GM18870 (cell line): Measurements from ENCODE around the gene ABI3.

Source experiments
- ATAC-seq: cut with Tn5 transposase; IDR thresholded peaks from one replicate; pipeline ENCODE4 v1.9.1; 2021; ENCODE audit warnings: moderate library complexity; ENCODE audit not compliant: unreplicated experiment

The ABI3 gene

GRCh38 chr17:49196520-49196919 lies 14.0 kb upstream of the ABI3 start:
- ATAC-seq: no peak

- ATAC-seq: no peak
These were observed 13.0 kb upstream of the ABI3 start for GRCh38 chr17:49197346-49197998.

- ATAC-seq: no peak
These were observed 12.3 kb upstream of the ABI3 start for GRCh38 chr17:49198211-49198610.

- ATAC-seq: no peak
These were observed 10.0 kb upstream of the ABI3 start for GRCh38 chr17:49200423-49201083.

- ATAC-seq: no peak
These were observed 9.0 kb upstream of the ABI3 start for GRCh38 chr17:49201481-49201927.

GRCh38 chr17:49203796-49204195 lies 6.7 kb upstream of the ABI3 start:
- no peak for ATAC-seq

- ATAC-seq: no peak
These were observed 6.0 kb upstream of the ABI3 start for GRCh38 chr17:49204516-49204915.

GRCh38 chr17:49209061-49209571 lies 1.4 kb upstream of the ABI3 start:
- no peak for ATAC-seq

- no peak for ATAC-seq
These were observed 2.9 kb downstream of the ABI3 start for GRCh38 chr17:49213399-49213798.

GRCh38 chr17:49213847-49214246 lies 3.3 kb downstream of the ABI3 start:
- no peak for ATAC-seq

- ATAC-seq: no peak
These were observed 4.3 kb downstream of the ABI3 start for GRCh38 chr17:49214676-49215360.

GRCh38 chr17:49216482-49216881 lies 6.0 kb downstream of the ABI3 start:
- ATAC-seq: no peak

- ATAC-seq: no peak
These were observed 6.6 kb downstream of the ABI3 start for GRCh38 chr17:49216953-49217650.

- ATAC-seq: no peak
These were observed 7.3 kb downstream of the ABI3 start for GRCh38 chr17:49217651-49218413.

- no peak for ATAC-seq
These were observed 8.7 kb downstream of the ABI3 start for GRCh38 chr17:49218941-49219913.

- no peak for ATAC-seq
These were observed 9.5 kb downstream of the ABI3 start for GRCh38 chr17:49219987-49220386.

GRCh38 chr17:49223168-49223516 lies 12.6 kb downstream of the ABI3 start:
- no peak for ATAC-seq

GRCh38 chr17:49223517-49224197 lies 13.2 kb downstream of the ABI3 start:
- ATAC-seq: no peak
